H1 (cell line): ENCODE results near the gene LRRC15. TPM values are rescaled to one million over a fixed set of nuclear protein-coding genes. Genes with fewer than 3 reads are reported as not detected.

Experiments used
- CTCF ChIA-PET: fragments of 300-600 bp; sonication (Branson Sonifier 250); formaldehyde crosslinking; loops from one replicate; lab custom pipeline; 2021; ENCODE audit not compliant: partially characterized antibody; lab: Charles Lee
- POLR2A ChIA-PET: fragments of 300-600 bp; sonication (Branson Sonifier 250); formaldehyde crosslinking; loops from one replicate; lab custom pipeline; 2021; ENCODE audit warnings: inconsistent platforms; ENCODE audit not compliant: partially characterized antibody; lab: Charles Lee
- DNase-seq, 2 experiments: peaks; one replicate each; pipeline versions ENCODE4 v3.0.0 to v3.0.0-alpha.2; 2010 to 2022; ENCODE audit warnings: low spot score in 2 of 2, low read depth in 1 of 2, mixed read lengths in 1 of 2
- FAIRE-seq: peaks from 2 replicates; lab custom pipeline; 2011; peaks lifted over from hg19 to GRCh38; lab: Jason Lieb, UNC
- H2AFZ ChIP-seq: 2 replicates; pipeline ENCODE4 v1.8.1; 2012; ENCODE audit warnings: low read length, inconsistent platforms
- H2AK5ac ChIP-seq: 2 replicates; pipeline ENCODE4 v1.6.1; 2013; ENCODE audit warnings: low read depth, low read length
- H2BK120ac ChIP-seq: replicated peaks from 2 replicates; pipeline ENCODE3; 2013; ENCODE audit warnings: low read depth, low read length, inconsistent platforms
- H2BK12ac ChIP-seq: 2 replicates; pipeline ENCODE4 v1.6.1; 2013; ENCODE audit warnings: low read depth, low read length
- H2BK15ac ChIP-seq: 2 replicates; pipeline ENCODE4 v1.6.1; 2013; ENCODE audit warnings: low read length
- H2BK20ac ChIP-seq: 2 replicates; pipeline ENCODE4 v1.6.1; 2013; ENCODE audit warnings: low read length
- H2BK5ac ChIP-seq: 2 replicates; pipeline ENCODE4 v1.6.1; 2013; ENCODE audit warnings: low read depth, low read length
- H3K14ac ChIP-seq: 2 replicates; pipeline ENCODE4 v1.6.1; 2013; ENCODE audit warnings: inconsistent platforms; ENCODE audit not compliant: insufficient read length
- H3K18ac ChIP-seq: 2 replicates; pipeline ENCODE4 v1.6.1; 2013; ENCODE audit warnings: low read length; ENCODE audit errors: extremely low read depth
- H3K23ac ChIP-seq: 2 replicates; pipeline ENCODE4 v1.6.1; 2013; ENCODE audit warnings: inconsistent platforms; ENCODE audit not compliant: insufficient read length
- H3K23me2 ChIP-seq: 2 replicates; pipeline ENCODE4 v1.6.1; 2013; ENCODE audit warnings: low read depth, low read length
- H3K27ac ChIP-seq: 2 replicates; pipeline ENCODE4 v1.6.1; 2011; ENCODE audit warnings: low read depth, low read length, inconsistent platforms
- H3K27me3 ChIP-seq, 4 experiments: replicated peaks in 1 of 4; 1 replicate in 1 of 4; 2 replicates in 3 of 4; pipeline versions ENCODE4 v1.6.1 to v1.8.1; 2011 to 2013; ENCODE audit warnings: low read length in 3 of 4, mild to moderate bottlenecking in 3 of 4, inconsistent platforms in 2 of 4, mixed read lengths in 2 of 4, moderate library complexity in 1 of 4; ENCODE audit not compliant: control insufficient read depth in 3 of 4, insufficient read depth in 3 of 4; ENCODE audit errors: extremely low read depth in 1 of 4
- H3K36me3 ChIP-seq, 4 experiments: 2 replicates each; pipeline versions ENCODE4 v1.6.1 to v1.8.1; 2011 to 2013; ENCODE audit warnings: mild to moderate bottlenecking in 4 of 4, low read length in 3 of 4, moderate library complexity in 2 of 4, control low read depth in 1 of 4, inconsistent platforms in 1 of 4; ENCODE audit not compliant: insufficient read depth in 4 of 4, control insufficient read depth in 2 of 4
- H3K4ac ChIP-seq: replicated peaks from 2 replicates; pipeline ENCODE3; 2013; ENCODE audit warnings: low read length, low read depth, mixed read lengths, inconsistent platforms; ENCODE audit not compliant: insufficient read length
- H3K4me1 ChIP-seq, 4 experiments: replicated peaks in 1 of 4; 1 replicate in 1 of 4; 2 replicates in 3 of 4; pipeline versions ENCODE4 v1.6.1 to v1.8.1; 2011 to 2013; ENCODE audit warnings: low read length in 3 of 4, inconsistent platforms in 2 of 4, mixed read lengths in 1 of 4; ENCODE audit not compliant: insufficient read depth in 4 of 4, control insufficient read depth in 3 of 4
- H3K4me2 ChIP-seq, 2 experiments: 2 replicates each; pipeline versions ENCODE4 v1.6.1 to v1.8.1; 2011 to 2013; ENCODE audit warnings: low read depth in 2 of 2, low read length in 2 of 2, control low read depth in 1 of 2, inconsistent platforms in 1 of 2, mild to moderate bottlenecking in 1 of 2; ENCODE audit not compliant: insufficient read depth in 1 of 2
- H3K4me3 ChIP-seq, 4 experiments: fragments of 200-600, 300-600 bp in 1 of 4; sonication (generic), shearing (Covaris generic), sonication (Bioruptor Twin) in 1 of 4; 2 replicates each; pipeline versions ENCODE4 v1.5.1 to v1.8.1; 2011 to 2016; ENCODE audit warnings: low read length in 4 of 4, low read depth in 3 of 4, control low read depth in 2 of 4, inconsistent platforms in 2 of 4, mild to moderate bottlenecking in 2 of 4, mixed read lengths in 1 of 4, moderate library complexity in 1 of 4; ENCODE audit not compliant: insufficient read depth in 2 of 4; ENCODE audit errors: extremely low read depth in 1 of 4
- H3K56ac ChIP-seq: replicated peaks from 2 replicates; pipeline ENCODE3; 2013; ENCODE audit warnings: low read depth, mild to moderate bottlenecking, mixed read lengths, low read length, inconsistent platforms; ENCODE audit not compliant: insufficient read length
- H3K79me1 ChIP-seq: 2 replicates; pipeline ENCODE4 v1.6.1; 2013; ENCODE audit warnings: low read depth, low read length, control low read depth
- H3K79me2 ChIP-seq, 2 experiments: 2 replicates each; pipeline versions ENCODE4 v1.6.1 to v1.8.1; 2012 to 2013; ENCODE audit warnings: low read length in 2 of 2, mild to moderate bottlenecking in 2 of 2, inconsistent platforms in 1 of 2; ENCODE audit not compliant: insufficient read depth in 2 of 2, control insufficient read depth in 1 of 2
- H3K9ac ChIP-seq, 4 experiments: replicated peaks in 1 of 4; 1 replicate in 1 of 4; 2 replicates in 3 of 4; pipeline versions ENCODE4 v1.6.1 to v1.8.1; 2011 to 2013; ENCODE audit warnings: low read depth in 3 of 4, low read length in 3 of 4, control low read depth in 2 of 4, mild to moderate bottlenecking in 2 of 4, moderate library complexity in 2 of 4, inconsistent platforms in 1 of 4; ENCODE audit errors: extremely low read depth in 1 of 4
- H3K9me3 ChIP-seq, 2 experiments: 2 replicates each; pipeline versions ENCODE4 v1.6.1 to v1.8.1; 2012 to 2013; ENCODE audit warnings: mild to moderate bottlenecking in 2 of 2, moderate library complexity in 2 of 2, control low read depth in 1 of 2, inconsistent platforms in 1 of 2, low read depth in 1 of 2, low read length in 1 of 2, mixed read lengths in 1 of 2; ENCODE audit not compliant: insufficient read depth in 2 of 2
- H4K20me1 ChIP-seq, 2 experiments: replicated peaks in 1 of 2; 2 replicates each; pipeline versions ENCODE3 to v1.8.1; 2011 to 2013; ENCODE audit warnings: inconsistent platforms in 2 of 2, low read length in 2 of 2, mild to moderate bottlenecking in 1 of 2; ENCODE audit not compliant: insufficient read depth in 2 of 2, control insufficient read depth in 1 of 2
- H4K5ac ChIP-seq: 2 replicates; pipeline ENCODE4 v1.6.1; 2013; ENCODE audit warnings: low read length, low read depth, mixed read lengths, inconsistent platforms; ENCODE audit not compliant: insufficient read length
- H4K8ac ChIP-seq: 2 replicates; pipeline ENCODE4 v1.8.0; 2013; ENCODE audit warnings: mild to moderate bottlenecking, moderate library complexity, low read length, inconsistent platforms; ENCODE audit not compliant: insufficient read depth; ENCODE audit errors: extremely low read depth
- H4K91ac ChIP-seq: replicated peaks from 2 replicates; pipeline ENCODE3; 2013; ENCODE audit warnings: low read length, mixed read lengths, inconsistent platforms; ENCODE audit not compliant: insufficient read length
- CBX5 ChIP-seq: fragments of 300-800, 300-1000 bp; sonication (generic); IDR thresholded peaks from 2 replicates; pipeline ENCODE4 v1.7.1; 2016; ENCODE audit warnings: antibody characterized with exemption, low read length, low read depth
- CREB1 ChIP-seq: IDR thresholded peaks from 2 replicates; pipeline ENCODE4 v1.6.1; 2012; ENCODE audit warnings: inconsistent platforms
- RAD21 ChIP-seq, 2 experiments: IDR thresholded peaks in 1 of 2; conservative IDR thresholded peaks in 1 of 2; 2 replicates each; pipeline ENCODE4 v1.6.1; 2011; ENCODE audit warnings: low read depth in 2 of 2, low read length in 2 of 2, improper control_type of control experiment in 1 of 2, inconsistent platforms in 1 of 2, mild to moderate bottlenecking in 1 of 2, moderate library complexity in 1 of 2
- TCF12 ChIP-seq: IDR thresholded peaks from 2 replicates; pipeline ENCODE4 v1.6.1; 2011; ENCODE audit warnings: low read depth, mild to moderate bottlenecking, low read length
- WGBS, 2 experiments: shearing (Covaris generic) in 1 of 2; methylation state at CpG; one replicate each; pipeline versions ENCODE4 v1.1.6 to v1.1.7; 2013 to 2015; ENCODE audit warnings: low lambda C conversion rate in 2 of 2, mixed read lengths in 2 of 2, inconsistent platforms in 1 of 2, low coverage in 1 of 2, missing lambda C conversion rate in 1 of 2; ENCODE audit not compliant: insufficient replicate concordance in 2 of 2, insufficient coverage in 1 of 2, insufficient read length in 1 of 2; ENCODE audit errors: extremely low coverage in 1 of 2, missing lambda C conversion rate in 1 of 2; 5-methylcytosine and 5-hydroxymethylcytosine counted together
- polyA plus RNA-seq, 7 experiments: library from polyadenylated mRNA; depleted of rRNA in 3 of 7; stranded (reverse) in 5 of 7; unstranded in 2 of 7; fragments of >200 nt in 5 of 7; fragments of 200-250 nt in 2 of 7; gene quantifications; 1 replicate in 5 of 7; 2 replicates in 1 of 7; 4 replicates in 1 of 7; pipeline versions ENCODE4 v1.2.1 to v1.2.3, GENCODE V29; 2011 to 2013; ENCODE audit warnings: missing spikeins in 2 of 7, mixed read lengths in 2 of 7
- total RNA-seq: library from RNA; stranded (reverse); fragmentation: NEBNext Ultra II Directional; extraction: Animal tissue kit (Norgen Biotek cat#: 25700); gene quantifications from 2 replicates; pipeline ENCODE4 v1.2.1, GENCODE V29; 2021
- TF ChIP-seq, protein P1 (sequence below), 3 experiments: IDR thresholded peaks; 1 replicate in 2 of 3; 2 replicates in 1 of 3; pipeline versions ENCODE4 v1.5.1 to v1.6.1; 2011; ENCODE audit warnings: low read length in 3 of 3, mild to moderate bottlenecking in 3 of 3, inconsistent platforms in 2 of 3, low read depth in 1 of 3, moderate library complexity in 1 of 3; ENCODE audit not compliant: insufficient read depth in 1 of 3; ENCODE audit errors: control extremely low read depth in 1 of 3

Gene LRRC15
- total and polyA plus RNA-seq, 2 of the 8 experiments (the other 6 are each of a cell fraction or from before 2014, with no cell fraction given) = 0.15 to 0.37 TPM

- H3K79me2 ChIP-seq = no peaks in the 10 kb centered on the region
- H3K23ac ChIP-seq = no peak overlapping the region
- no peak overlapping the region for H4K5ac ChIP-seq
- H4K20me1 ChIP-seq = no peaks in the 10 kb centered on the region
- H3K14ac ChIP-seq = no peak overlapping the region
- H2BK120ac ChIP-seq = no peak overlapping the region
- H3K56ac ChIP-seq = no peak overlapping the region
- no peak for DNase-seq
- H3K79me1 ChIP-seq = no peaks in the 10 kb centered on the region
- H2BK15ac ChIP-seq = no peak overlapping the region
- H2AFZ ChIP-seq = no peak overlapping the region
- H3K18ac ChIP-seq = no peak overlapping the region
- no peak overlapping the region for H3K4me3 ChIP-seq
- H2BK12ac ChIP-seq = no peak overlapping the region
- TF ChIP-seq, protein P1, sequence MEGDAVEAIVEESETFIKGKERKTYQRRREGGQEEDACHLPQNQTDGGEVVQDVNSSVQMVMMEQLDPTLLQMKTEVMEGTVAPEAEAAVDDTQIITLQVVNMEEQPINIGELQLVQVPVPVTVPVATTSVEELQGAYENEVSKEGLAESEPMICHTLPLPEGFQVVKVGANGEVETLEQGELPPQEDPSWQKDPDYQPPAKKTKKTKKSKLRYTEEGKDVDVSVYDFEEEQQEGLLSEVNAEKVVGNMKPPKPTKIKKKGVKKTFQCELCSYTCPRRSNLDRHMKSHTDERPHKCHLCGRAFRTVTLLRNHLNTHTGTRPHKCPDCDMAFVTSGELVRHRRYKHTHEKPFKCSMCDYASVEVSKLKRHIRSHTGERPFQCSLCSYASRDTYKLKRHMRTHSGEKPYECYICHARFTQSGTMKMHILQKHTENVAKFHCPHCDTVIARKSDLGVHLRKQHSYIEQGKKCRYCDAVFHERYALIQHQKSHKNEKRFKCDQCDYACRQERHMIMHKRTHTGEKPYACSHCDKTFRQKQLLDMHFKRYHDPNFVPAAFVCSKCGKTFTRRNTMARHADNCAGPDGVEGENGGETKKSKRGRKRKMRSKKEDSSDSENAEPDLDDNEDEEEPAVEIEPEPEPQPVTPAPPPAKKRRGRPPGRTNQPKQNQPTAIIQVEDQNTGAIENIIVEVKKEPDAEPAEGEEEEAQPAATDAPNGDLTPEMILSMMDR (IDR thresholded peaks at IDR 0.05; ENCODE audit: control extremely low read depth in 1 of 3, insufficient read depth in 1 of 3, low read depth in 1 of 3, low read length in 3 of 3) = peak in 2 of 3 experiments; percentile 41 to 52; a peak in 2 of 4 replicates
- TF ChIP-seq TCF12 (no peak), RAD21 (IDR thresholded peaks at IDR 0.05 in 1 of 2, conservative IDR thresholded peaks at IDR 0.05 in 1 of 2; ENCODE audit: low read depth in 2 of 2, low read length in 2 of 2) (peak; percentile 68 to 77), CREB1 (no peak), CBX5 (no peak)
- no peaks in the 10 kb centered on the region for H3K4me1 ChIP-seq
- CTCF ChIA-PET = interaction anchor here (0.6 to 9.2 kb wide), 17 partner anchors 8 to 206 kb away, joined by 3 to 176 read pairs (median 4); partner anchors contain the start of gene CPN2
- H2BK20ac ChIP-seq = no peak overlapping the region
- POLR2A ChIA-PET = interaction anchor here (0.6 kb wide), 1 partner anchor 37 kb away, joined by 3 read pairs; no protein-coding TSS in a partner anchor
- H3K23me2 ChIP-seq = no peaks in the 10 kb centered on the region
- H3K4me2 ChIP-seq = no peak overlapping the region
- H3K4ac ChIP-seq = no peak overlapping the region
- H3K36me3 ChIP-seq = peaks cover 0 to 10% (median 2%) of the 10 kb centered on the region in 4 experiments; a peak in 4 of 8 replicates
- WGBS, 2 experiments = 71% methylated on average over 10 of the region's 10 CpGs; no CpG with 5 or more reads in 1 of the 2 experiments
- FAIRE-seq = no peak
- peaks cover 0 to 4% of the 10 kb centered on the region in 2 experiments; a peak in 1 of 4 replicates for H3K9me3 ChIP-seq
- H2BK5ac ChIP-seq = no peak overlapping the region
- no peak overlapping the region for H2AK5ac ChIP-seq
- no peak overlapping the region for H3K27ac ChIP-seq
- no peak overlapping the region for H3K9ac ChIP-seq
- H3K27me3 ChIP-seq = no peaks in the 10 kb centered on the region
- no peak overlapping the region for H4K8ac ChIP-seq
- no peak overlapping the region for H4K91ac ChIP-seq
Observed at GRCh38 chr3:194404365-194405140, 35.0 kb upstream of the LRRC15 start.
